Peyer's patch (tissue), 4 donors: Measurements from ENCODE around the gene FAM78A. TPM values are rescaled to one million over a fixed set of nuclear protein-coding genes. Genes with fewer than 3 reads are reported as not detected.

Experiments
- DNase-seq, 3 donors: peaks; one replicate each; pipeline ENCODE4 v3.0.0-alpha.2; 2017 to 2019
- H3K27ac ChIP-seq, 4 donors: fragments of 200-600 bp; sonication (generic); one replicate each; pipeline ENCODE4 v1.5.1; 2016 to 2019
- H3K27me3 ChIP-seq, 2 donors: fragments of 200-600 bp; sonication (generic); one replicate each; pipeline ENCODE4 v1.5.1; 2019
- H3K36me3 ChIP-seq, 3 donors: fragments of 200-600 bp; sonication (generic); one replicate each; pipeline ENCODE4 v1.5.1; 2016 to 2019
- H3K4me1 ChIP-seq, 4 donors: fragments of 200-600 bp; sonication (generic); one replicate each; pipeline ENCODE4 v1.5.1; 2016 to 2019
- H3K4me3 ChIP-seq, 4 donors: fragments of 200-600 bp; sonication (generic); 1 replicate in 3 of 4; 2 replicates in 1 of 4; pipeline ENCODE4 v1.5.1; 2016 to 2019; ENCODE audit warnings: mild to moderate bottlenecking in 1 of 4
- H3K9me3 ChIP-seq, 4 donors: fragments of 200-600 bp; sonication (generic); one replicate each; pipeline ENCODE4 v1.5.1; 2016 to 2019; ENCODE audit warnings: mild to moderate bottlenecking in 1 of 4
- POLR2A ChIP-seq, 2 donors: fragments of 450-650 bp; IDR thresholded peaks; one replicate each; pipeline ENCODE4 v1.5.1; 2017; ENCODE audit warnings: antibody characterized with exemption in 2 of 2, mild to moderate bottlenecking in 2 of 2, moderate library complexity in 2 of 2
- total RNA-seq, 4 donors: library from RNA; depleted of rRNA; stranded (reverse); fragments of >200 nt; gene quantifications; one replicate each; pipeline ENCODE4 v1.1.0, GENCODE V29; 2016
- TF ChIP-seq, protein P1 (sequence below), 6 experiments: fragments of 450-650 bp in 4 of 6; fragments of 200-600 bp in 2 of 6; sonication (generic) in 1 of 6; IDR thresholded peaks; one replicate each; pipeline ENCODE4 v1.5.1; 2017 to 2019; ENCODE audit warnings: antibody characterized with exemption in 6 of 6, mild to moderate bottlenecking in 3 of 6, moderate library complexity in 1 of 6

The FAM78A gene
- total RNA-seq, 4 donors from 2014 or later: 0.95 to 8.3 (median 3.3) TPM

DNA sequence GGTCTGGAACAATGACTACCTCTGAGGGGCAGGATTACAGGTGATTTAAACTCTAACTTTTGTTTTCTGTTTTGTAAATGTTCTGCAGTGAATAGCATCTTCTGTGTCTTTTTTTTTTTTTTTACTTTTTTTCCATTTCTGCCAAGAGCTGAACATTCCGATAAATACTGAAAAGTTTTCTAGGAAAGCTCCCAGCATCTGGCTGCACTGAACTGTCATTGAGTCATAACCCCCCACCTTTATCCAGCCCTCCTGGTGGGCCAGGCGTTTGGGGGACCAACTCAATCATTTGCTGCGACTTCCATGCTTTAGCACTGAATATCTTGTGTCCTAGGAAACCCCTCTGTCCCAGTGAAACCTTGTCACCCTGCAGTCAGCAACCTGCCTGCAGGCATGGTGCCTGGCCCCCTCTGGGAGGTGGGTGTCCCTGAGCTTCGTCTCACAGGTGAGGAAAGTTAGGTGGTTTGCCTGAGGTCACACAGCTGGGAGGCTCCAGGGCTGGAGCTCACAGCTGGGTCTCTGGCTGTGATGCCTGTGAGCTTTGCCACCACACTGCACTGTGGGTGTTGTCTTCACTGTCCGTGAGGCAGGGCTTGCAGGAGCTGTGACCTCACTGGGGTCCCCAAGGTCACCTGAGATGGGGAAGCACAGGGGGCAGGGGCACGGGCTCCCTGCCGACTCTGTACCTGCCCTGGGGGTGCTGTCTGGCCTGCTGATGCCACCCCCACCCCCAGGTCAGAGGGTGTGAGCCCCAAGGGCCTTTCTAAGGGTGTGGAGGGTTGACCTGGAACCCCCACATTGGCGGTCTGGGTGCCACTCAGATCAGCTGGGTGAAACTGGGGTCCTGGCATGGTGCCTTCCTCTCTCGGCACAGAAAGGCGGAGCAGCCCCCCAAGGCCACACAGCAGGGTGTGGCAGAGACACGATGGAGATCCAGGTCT, 27.3 kb upstream of the FAM78A start:
- Histone ChIP-seq H3K4me3 (no peak overlapping the region), H3K27ac (no peak overlapping the region), H3K27me3 (no peaks in the 10 kb centered on the region), H3K36me3 (no peaks in the 10 kb centered on the region), H3K4me1 (no peaks in the 10 kb centered on the region), H3K9me3 (no peaks in the 10 kb centered on the region)
- DNase-seq: no peak
- no peak for TF ChIP-seq POLR2A (IDR thresholded peaks at IDR 0.05)
- TF ChIP-seq, protein P1, sequence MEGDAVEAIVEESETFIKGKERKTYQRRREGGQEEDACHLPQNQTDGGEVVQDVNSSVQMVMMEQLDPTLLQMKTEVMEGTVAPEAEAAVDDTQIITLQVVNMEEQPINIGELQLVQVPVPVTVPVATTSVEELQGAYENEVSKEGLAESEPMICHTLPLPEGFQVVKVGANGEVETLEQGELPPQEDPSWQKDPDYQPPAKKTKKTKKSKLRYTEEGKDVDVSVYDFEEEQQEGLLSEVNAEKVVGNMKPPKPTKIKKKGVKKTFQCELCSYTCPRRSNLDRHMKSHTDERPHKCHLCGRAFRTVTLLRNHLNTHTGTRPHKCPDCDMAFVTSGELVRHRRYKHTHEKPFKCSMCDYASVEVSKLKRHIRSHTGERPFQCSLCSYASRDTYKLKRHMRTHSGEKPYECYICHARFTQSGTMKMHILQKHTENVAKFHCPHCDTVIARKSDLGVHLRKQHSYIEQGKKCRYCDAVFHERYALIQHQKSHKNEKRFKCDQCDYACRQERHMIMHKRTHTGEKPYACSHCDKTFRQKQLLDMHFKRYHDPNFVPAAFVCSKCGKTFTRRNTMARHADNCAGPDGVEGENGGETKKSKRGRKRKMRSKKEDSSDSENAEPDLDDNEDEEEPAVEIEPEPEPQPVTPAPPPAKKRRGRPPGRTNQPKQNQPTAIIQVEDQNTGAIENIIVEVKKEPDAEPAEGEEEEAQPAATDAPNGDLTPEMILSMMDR (IDR thresholded peaks at IDR 0.05): no peak

DNA sequence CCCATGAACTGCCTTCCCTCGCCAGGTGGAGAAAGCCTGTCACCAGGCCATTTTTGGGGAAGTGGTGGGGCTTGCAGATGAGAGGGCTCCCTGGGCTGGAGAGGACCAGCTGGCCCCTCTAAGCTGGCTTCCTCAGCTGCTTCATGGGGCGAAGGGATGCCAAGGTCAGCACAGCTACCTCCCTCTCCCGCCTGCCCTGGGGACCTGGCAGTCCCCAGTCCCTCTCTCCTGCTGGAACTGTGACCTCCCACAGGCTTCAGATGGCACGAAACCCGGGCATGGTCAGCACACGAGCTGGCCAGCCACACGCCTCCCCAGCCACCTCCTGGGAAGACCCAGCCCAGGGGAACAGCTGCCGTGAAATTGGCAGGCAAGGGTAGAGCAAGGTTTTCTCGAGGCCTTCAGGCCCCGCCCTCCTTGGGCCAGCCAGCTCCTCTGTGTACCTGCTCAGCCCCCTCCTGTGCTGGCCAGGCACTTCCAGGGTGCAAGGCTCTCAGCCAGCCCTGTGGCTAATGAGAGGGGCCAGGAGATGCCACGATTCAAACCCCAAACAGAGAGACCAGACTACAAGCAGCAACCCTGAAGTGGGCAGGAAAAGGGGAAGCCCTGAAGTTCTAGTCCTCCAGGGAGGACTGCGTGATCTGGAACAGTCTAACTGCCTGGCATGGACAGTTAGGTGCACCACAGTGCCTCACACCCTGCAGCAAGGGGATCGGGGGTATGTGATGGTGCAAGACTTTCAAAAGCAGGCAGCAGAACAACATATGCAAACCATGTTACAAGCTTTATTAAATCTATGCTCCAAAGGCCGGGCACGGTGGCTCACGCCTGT, 26.1 kb upstream of the FAM78A start:
- no peaks in the 10 kb centered on the region for H3K27me3 ChIP-seq

DNA sequence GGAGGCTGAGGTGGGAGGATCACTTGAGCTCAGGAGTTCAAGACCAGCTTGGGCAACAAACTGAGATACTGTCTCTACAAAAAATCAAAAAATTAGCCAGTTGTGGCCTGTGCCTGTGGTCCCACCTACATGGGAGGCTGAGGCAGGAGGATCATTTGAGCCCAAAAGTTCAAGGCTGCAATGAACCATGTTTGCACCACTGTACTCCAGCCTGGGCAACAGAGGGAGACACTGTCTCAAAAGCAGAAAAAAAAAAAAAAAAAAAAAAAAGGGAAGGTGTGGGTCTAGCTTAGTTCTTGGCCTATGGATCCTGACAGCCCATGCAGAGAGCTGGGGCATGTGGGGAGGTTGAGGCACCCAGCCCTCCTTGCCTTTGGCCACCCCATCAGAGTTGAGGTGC, 24.1 kb upstream of the FAM78A start:
- Histone ChIP-seq H3K27me3 (no peaks in the 10 kb centered on the region), H3K4me3 (no peak overlapping the region), H3K4me1 (no peaks in the 10 kb centered on the region), H3K27ac (no peak overlapping the region), H3K36me3 (no peaks in the 10 kb centered on the region), H3K9me3 (no peaks in the 10 kb centered on the region)
- DNase-seq: no peak
- TF ChIP-seq POLR2A (IDR thresholded peaks at IDR 0.05): no peak
- TF ChIP-seq, protein P1 (IDR thresholded peaks at IDR 0.05): no peak

More for the DNA sequence above, 26.1 kb upstream of the FAM78A start:
- no peak overlapping the region for H3K4me3 ChIP-seq
- no peaks in the 10 kb centered on the region for H3K36me3 ChIP-seq
- H3K4me1 ChIP-seq: no peaks in the 10 kb centered on the region
- DNase-seq: no peak
- H3K9me3 ChIP-seq: no peaks in the 10 kb centered on the region
- H3K27ac ChIP-seq: no peak overlapping the region
- no peak for TF ChIP-seq POLR2A (IDR thresholded peaks at IDR 0.05)
- TF ChIP-seq, protein P1 (IDR thresholded peaks at IDR 0.05): no peak

DNA sequence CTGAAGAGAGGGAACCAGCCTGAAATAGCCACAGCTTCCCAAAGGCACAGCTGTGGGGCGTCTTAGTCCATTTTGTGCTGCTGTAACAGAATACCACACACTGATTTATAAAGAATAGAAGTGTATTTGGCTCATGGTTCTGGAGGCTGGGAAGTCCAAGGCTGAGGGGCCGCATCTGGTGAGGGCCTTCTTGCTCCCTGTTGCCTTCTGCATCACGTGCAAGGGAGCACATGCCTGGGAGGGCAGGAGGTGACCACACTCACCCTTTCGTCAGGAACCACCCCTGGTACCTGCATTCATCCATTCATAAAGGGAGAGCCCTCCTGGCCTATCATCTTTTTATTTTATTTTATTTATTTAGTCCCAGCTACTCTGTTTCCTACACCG, 23.6 kb upstream of the FAM78A start:
- Histone ChIP-seq H3K9me3 (no peaks in the 10 kb centered on the region), H3K36me3 (no peaks in the 10 kb centered on the region), H3K4me3 (no peak overlapping the region), H3K27me3 (no peaks in the 10 kb centered on the region), H3K4me1 (no peaks in the 10 kb centered on the region), H3K27ac (no peak overlapping the region)
- DNase-seq: no peak
- no peak for TF ChIP-seq POLR2A (IDR thresholded peaks at IDR 0.05)
- TF ChIP-seq, protein P1 (IDR thresholded peaks at IDR 0.05): no peak

DNA sequence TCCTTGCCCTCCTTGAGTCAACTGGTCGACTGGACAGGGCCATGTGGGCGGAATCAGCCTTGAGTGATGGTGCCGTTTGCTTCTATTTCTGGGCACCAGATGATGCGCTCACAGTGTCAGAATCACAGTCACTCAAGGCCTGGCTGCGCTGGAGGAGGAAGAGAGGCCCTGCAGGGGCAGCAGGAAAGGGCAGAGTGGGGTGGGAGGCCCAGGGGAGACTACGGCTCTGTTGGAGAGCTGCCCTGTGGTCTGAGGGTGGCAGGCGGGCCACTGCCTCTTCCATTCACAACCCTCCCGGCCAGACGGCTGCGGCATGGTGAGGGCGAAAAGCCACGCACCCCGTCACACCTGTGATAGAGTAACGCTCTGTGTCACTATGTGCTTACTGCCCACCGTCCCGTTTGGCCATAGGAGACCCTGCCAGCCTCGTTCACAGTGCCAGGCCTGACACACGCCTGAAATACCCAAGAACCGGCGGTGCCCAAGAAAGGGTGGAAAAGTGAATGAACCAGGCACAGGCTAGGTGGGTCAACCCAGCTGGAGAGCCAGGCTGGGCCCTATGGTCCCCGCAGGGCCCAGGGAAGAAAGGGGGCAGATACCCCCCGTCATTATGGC, 23.1 kb upstream of the FAM78A start:
- Histone ChIP-seq H3K4me1 (no peaks in the 10 kb centered on the region), H3K9me3 (no peaks in the 10 kb centered on the region), H3K27ac (no peak overlapping the region), H3K27me3 (no peaks in the 10 kb centered on the region), H3K4me3 (no peak overlapping the region), H3K36me3 (no peaks in the 10 kb centered on the region)
- no peak for DNase-seq
- TF ChIP-seq, protein P1 (IDR thresholded peaks at IDR 0.05): no peak
- TF ChIP-seq POLR2A (IDR thresholded peaks at IDR 0.05): no peak
